Uterus (tissue), 4 donors: Measurements from ENCODE around the gene CLEC4A. TPM values are rescaled to one million over a fixed set of nuclear protein-coding genes. Genes with fewer than 3 reads are reported as not detected.
"Not testable (repeated sequence)": the region's sequence is repeated elsewhere in the genome, so short reads cannot be mapped to it uniquely, and the experiment has no call there.

Experiments used
- DNase-seq, 2 donors: peaks; one replicate each; pipeline ENCODE4 v3.0.0-alpha.2; 2019 to 2020
- H3K27ac ChIP-seq, 2 donors: fragments of 200-600 bp; sonication (generic); 1 replicate in 1 of 2; 2 replicates in 1 of 2; pipeline ENCODE4 v1.5.1; 2016 to 2018
- H3K27me3 ChIP-seq, 2 donors: fragments of 200-600 bp; sonication (generic); one replicate each; pipeline ENCODE4 v1.5.1; 2018 to 2019; ENCODE audit warnings: control low read depth in 1 of 2
- H3K36me3 ChIP-seq, 2 donors: fragments of 200-600 bp; sonication (generic); one replicate each; pipeline ENCODE4 v1.5.1; 2019; ENCODE audit warnings: control low read depth in 1 of 2
- H3K4me1 ChIP-seq, 2 donors: fragments of 200-600 bp; sonication (generic); one replicate each; pipeline ENCODE4 v1.5.1; 2018 to 2019; ENCODE audit warnings: control low read depth in 1 of 2
- H3K4me3 ChIP-seq, 2 donors: fragments of 200-600 bp; sonication (generic); 1 replicate in 1 of 2; 2 replicates in 1 of 2; pipeline ENCODE4 v1.5.1; 2018 to 2019; ENCODE audit warnings: mild to moderate bottlenecking in 1 of 2
- H3K9me3 ChIP-seq, 2 donors: fragments of 200-600 bp; sonication (generic); one replicate each; pipeline ENCODE4 v1.5.1; 2019; ENCODE audit warnings: control low read depth in 1 of 2
- CTCF ChIP-seq, 4 experiments: fragments of 200-600 bp in 2 of 4; fragments of 450-650 bp in 2 of 4; sonication (generic) in 2 of 4; IDR thresholded peaks; one replicate each; pipeline ENCODE4 v1.5.1; 2016 to 2019; ENCODE audit warnings: antibody characterized with exemption in 4 of 4, mild to moderate bottlenecking in 2 of 4, moderate library complexity in 1 of 4
- POLR2A ChIP-seq, 2 donors: fragments of 450-650 bp; IDR thresholded peaks; one replicate each; pipeline ENCODE4 v1.6.1; 2016; ENCODE audit warnings: antibody characterized with exemption in 2 of 2, mild to moderate bottlenecking in 1 of 2, moderate library complexity in 1 of 2
- intact Hi-C: fragments of 100-400 bp; cut with DNase I; formaldehyde crosslinking; loops from one replicate; pipeline ENCODE4 v1.15.1; 2023; ENCODE audit warnings: low total_unique reads
- total RNA-seq, 4 donors: library from RNA; depleted of rRNA in 3 of 4; stranded (reverse); fragments of >200 nt in 3 of 4; gene quantifications; one replicate each; pipeline versions ENCODE4 v1.1.0 to v1.2.4, GENCODE V29; 2014 to 2023
- donor health status: DM: yes; HTN: yes; CAD: no.

Gene CLEC4A
- total RNA-seq, 4 donors from 2014 or later: 0.97 to 2.3 TPM; not detected in 2

- TF ChIP-seq POLR2A (IDR thresholded peaks at IDR 0.05) (no peak), CTCF (IDR thresholded peaks at IDR 0.05) (peak in 1 of 4 experiments; percentile 24)
- intact Hi-C loops: no loop called here
- no peaks in the 10 kb centered on the region for H3K9me3 ChIP-seq
- no peaks in the 10 kb centered on the region for H3K36me3 ChIP-seq
- no peaks in the 10 kb centered on the region for H3K4me1 ChIP-seq
- DNase-seq: no peak
- no peak overlapping the region for H3K27ac ChIP-seq
- no peak overlapping the region for H3K4me3 ChIP-seq
- no peaks in the 10 kb centered on the region for H3K27me3 ChIP-seq
Observed at GRCh38 chr12:8078398-8078797, 45.0 kb upstream of the CLEC4A start.

DNA sequence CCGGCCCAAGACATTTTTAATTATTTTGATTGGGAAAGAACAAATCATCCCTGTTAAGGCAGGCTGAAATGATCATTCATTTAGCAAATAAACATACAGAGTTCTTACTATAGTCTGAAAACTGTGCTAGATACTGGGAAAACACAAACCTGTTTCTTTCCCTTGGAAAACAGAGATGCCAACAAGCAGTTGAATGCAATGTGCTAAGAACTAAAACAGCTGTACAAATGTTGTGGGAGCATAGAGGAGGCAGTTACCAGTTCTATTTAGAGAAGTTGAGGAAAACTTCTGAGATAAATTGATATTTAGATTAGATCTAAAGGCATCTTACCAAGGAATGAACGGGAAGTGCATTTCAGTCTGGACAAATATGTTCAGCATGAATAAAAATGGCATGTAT, 44.5 kb upstream of the CLEC4A start:
- TF ChIP-seq POLR2A (IDR thresholded peaks at IDR 0.05): no peak
- TF ChIP-seq CTCF (IDR thresholded peaks at IDR 0.05): no peak
- no peak for DNase-seq
- Histone ChIP-seq H3K36me3 (no peaks in the 10 kb centered on the region), H3K4me1 (no peaks in the 10 kb centered on the region), H3K9me3 (no peaks in the 10 kb centered on the region), H3K27ac (no peak overlapping the region), H3K4me3 (no peak overlapping the region), H3K27me3 (no peaks in the 10 kb centered on the region)
- intact Hi-C loops: no loop called here

- Histone ChIP-seq H3K4me3 (no peak overlapping the region), H3K36me3 (no peaks in the 10 kb centered on the region), H3K27ac (no peak overlapping the region), H3K27me3 (no peaks in the 10 kb centered on the region), H3K9me3 (no peaks in the 10 kb centered on the region), H3K4me1 (no peaks in the 10 kb centered on the region)
- no peak for TF ChIP-seq POLR2A (IDR thresholded peaks at IDR 0.05)
- no peak for TF ChIP-seq CTCF (IDR thresholded peaks at IDR 0.05)
- no peak for DNase-seq
- intact Hi-C loops: no loop called here
Observed at GRCh38 chr12:8080120-8080519, 43.3 kb upstream of the CLEC4A start.

DNA sequence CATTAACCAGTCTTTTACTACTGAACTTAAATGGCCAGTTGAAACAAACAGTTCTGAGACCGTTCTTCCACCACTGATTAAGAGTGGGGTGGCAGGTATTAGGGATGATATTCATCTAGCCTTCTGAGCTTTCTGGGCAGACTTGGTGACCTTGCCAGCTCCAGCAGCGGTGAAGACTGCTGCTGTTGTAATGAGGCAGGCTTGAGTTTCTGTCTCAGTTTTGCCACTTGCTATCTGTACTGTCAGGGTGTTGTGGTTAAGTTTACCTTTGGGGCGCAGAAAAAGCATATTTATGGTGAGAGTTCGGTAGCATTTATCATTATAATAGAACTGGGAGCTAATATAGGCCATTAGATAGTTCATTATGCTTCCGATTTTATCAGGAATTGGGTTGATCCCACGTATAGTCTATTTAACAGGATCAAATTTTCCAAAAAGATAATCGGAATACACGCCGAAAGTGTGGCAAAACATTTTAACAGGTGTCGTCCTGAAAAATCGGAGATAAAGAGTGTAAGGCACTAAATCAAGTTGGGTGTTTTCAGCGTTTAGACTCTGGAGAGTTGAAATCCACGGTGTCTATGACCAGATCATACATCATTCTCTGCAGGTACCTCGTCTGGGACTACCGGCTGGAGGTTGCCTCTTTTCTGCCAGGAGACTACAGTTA, 42.0 kb upstream of the CLEC4A start:
- Histone ChIP-seq H3K4me3 (peak overlapping the region; percentile 82 to 97), H3K27me3 (no peaks in the 10 kb centered on the region), H3K4me1 (no peaks in the 10 kb centered on the region), H3K9me3 (no peaks in the 10 kb centered on the region), H3K36me3 (no peaks in the 10 kb centered on the region), H3K27ac (peak overlapping the region; percentile 95 to 96)
- intact Hi-C loops: no loop called here
- TF ChIP-seq POLR2A (IDR thresholded peaks at IDR 0.05): no peak
- TF ChIP-seq CTCF (IDR thresholded peaks at IDR 0.05): no peak
- no peak for DNase-seq

DNA sequence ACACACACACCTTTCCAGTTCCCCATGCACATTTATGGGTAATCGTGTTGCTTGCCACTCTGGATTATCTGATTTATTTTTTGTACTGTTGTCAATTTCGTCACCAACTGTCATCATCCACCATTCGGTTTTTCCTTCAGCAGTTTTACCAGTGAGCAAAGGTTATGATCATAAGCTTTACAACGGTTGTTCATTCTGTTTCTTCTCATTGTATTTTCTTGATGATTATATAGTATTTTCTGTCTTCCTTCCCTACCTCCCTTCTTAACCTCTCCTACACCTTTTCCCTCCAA, 40.7 kb upstream of the CLEC4A start:
- H3K27me3 ChIP-seq: no peaks in the 10 kb centered on the region
- no peak for TF ChIP-seq POLR2A (IDR thresholded peaks at IDR 0.05)
- no peak for TF ChIP-seq CTCF (IDR thresholded peaks at IDR 0.05)
- no peaks in the 10 kb centered on the region for H3K36me3 ChIP-seq
- no peak for DNase-seq
- H3K4me1 ChIP-seq: no peaks in the 10 kb centered on the region
- H3K9me3 ChIP-seq: no peaks in the 10 kb centered on the region
- intact Hi-C loops: no loop called here
- H3K4me3 ChIP-seq: peak overlapping the region; percentile 82 to 97
- H3K27ac ChIP-seq: peak overlapping the region; percentile 95 to 96

DNA sequence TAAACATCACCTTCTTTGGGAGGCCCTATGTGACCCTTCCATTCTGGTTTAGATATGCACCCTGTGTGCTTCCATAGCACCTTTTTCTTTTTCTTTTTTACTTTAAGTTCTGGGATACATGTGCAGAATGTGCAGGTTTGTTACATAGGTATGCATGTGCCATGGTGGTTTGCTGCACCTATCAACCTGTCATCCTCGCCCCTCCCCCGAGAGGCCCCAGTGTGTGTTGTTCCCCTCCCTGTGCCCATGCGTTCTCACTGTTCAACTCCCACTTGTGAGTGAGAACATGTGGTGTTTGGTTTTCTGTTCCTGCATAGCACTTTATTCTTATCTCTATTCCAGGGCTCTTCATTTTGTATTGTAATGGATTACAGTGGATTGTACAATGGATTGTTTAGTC, 39.1 kb upstream of the CLEC4A start:
- intact Hi-C loops, H3K9me3 ChIP-seq, H3K27me3 ChIP-seq, H3K27ac ChIP-seq, H3K4me1 ChIP-seq, H3K36me3 ChIP-seq, H3K4me3 ChIP-seq, DNase-seq: not testable (repeated sequence)
